IMR-90 (cell line): ENCODE results near the gene IL21R. TPM values are rescaled to one million over a fixed set of nuclear protein-coding genes. Genes with fewer than 3 reads are reported as not detected.

Source experiments
- ATAC-seq: fragments of 200-7000 bp; cut with Tn5 transposase; 2 replicates; pipeline ENCODE4 v1.9.1; 2020; ENCODE audit warnings: low read depth, mild to moderate bottlenecking, moderate library complexity
- BruUV-seq: library from RNA; stranded (reverse); fragments of 400-500 nt; replicated peaks from 2 replicates; lab custom pipeline; 2021; lab: Mats Ljungman, UMichigan
- CTCF ChIA-PET: fragments of 300-600 bp; formaldehyde crosslinking; extraction: SDS; loops from one replicate; lab custom pipeline; 2021; ENCODE audit warnings: antibody characterized with exemption; lab: Yijun Ruan, JAX
- POLR2A ChIA-PET: fragments of 300-600 bp; sonication (Branson Sonifier 250); formaldehyde crosslinking; loops from one replicate; lab custom pipeline; 2022; ENCODE audit warnings: antibody characterized with exemption; ENCODE audit not compliant: unreplicated experiment; lab: Charles Lee
- DNase-seq: peaks from one replicate; pipeline ENCODE4 v3.0.0; 2013
- H2AFZ ChIP-seq: replicated peaks from 2 replicates; pipeline ENCODE3; 2013; ENCODE audit warnings: low read length, mild to moderate bottlenecking; ENCODE audit not compliant: poor library complexity
- H2AK5ac ChIP-seq: 2 replicates; pipeline ENCODE4 v1.6.1; 2013; ENCODE audit warnings: low read depth, low read length, inconsistent platforms
- H2AK9ac ChIP-seq: replicated peaks from 2 replicates; pipeline ENCODE3; 2013; ENCODE audit warnings: mild to moderate bottlenecking, low read depth, low read length, moderate library complexity; ENCODE audit not compliant: poor library complexity
- H2BK120ac ChIP-seq: 2 replicates; pipeline ENCODE4 v1.6.1; 2013; ENCODE audit warnings: low read depth, low read length, inconsistent platforms
- H2BK15ac ChIP-seq: 3 replicates; pipeline ENCODE4 v1.6.1; 2013; ENCODE audit warnings: low read depth, low read length, inconsistent platforms
- H2BK20ac ChIP-seq: 2 replicates; pipeline ENCODE4 v1.6.1; 2013; ENCODE audit warnings: low read depth, mild to moderate bottlenecking, inconsistent platforms, low read length, moderate library complexity
- H2BK5ac ChIP-seq: 2 replicates; pipeline ENCODE4 v1.6.1; 2013; ENCODE audit warnings: mild to moderate bottlenecking, low read depth, low read length, inconsistent platforms; ENCODE audit not compliant: poor library complexity, severe bottlenecking
- H3K14ac ChIP-seq: replicated peaks from 2 replicates; pipeline ENCODE4 v1.6.1; 2013; ENCODE audit warnings: low read depth, low read length, inconsistent platforms
- H3K18ac ChIP-seq: 2 replicates; pipeline ENCODE4 v1.6.1; 2013; ENCODE audit warnings: low read depth, low read length, control low read depth
- H3K23ac ChIP-seq: 2 replicates; pipeline ENCODE4 v1.6.1; 2013; ENCODE audit warnings: low read depth, low read length, inconsistent platforms
- H3K27ac ChIP-seq: 2 replicates; pipeline ENCODE4 v1.5.1; 2013; ENCODE audit warnings: mild to moderate bottlenecking, control low read depth, low read length; ENCODE audit not compliant: insufficient read depth
- H3K27me3 ChIP-seq: 2 replicates; pipeline ENCODE4 v1.6.1; 2013; ENCODE audit warnings: low read length; ENCODE audit not compliant: control insufficient read depth, insufficient read depth
- H3K36me3 ChIP-seq: 2 replicates; pipeline ENCODE4 v1.6.1; 2013; ENCODE audit warnings: low read length, mixed read lengths; ENCODE audit not compliant: control insufficient read depth, insufficient read depth
- H3K4ac ChIP-seq: 2 replicates; pipeline ENCODE4 v1.6.1; 2013; ENCODE audit warnings: low read depth, low read length, inconsistent platforms
- H3K4me1 ChIP-seq: 2 replicates; pipeline ENCODE4 v1.6.1; 2013; ENCODE audit warnings: low read length, mixed read lengths; ENCODE audit not compliant: control insufficient read depth, insufficient read depth
- H3K4me2 ChIP-seq: 2 replicates; pipeline ENCODE4 v1.6.1; 2013; ENCODE audit warnings: low read depth, mild to moderate bottlenecking, control low read depth, low read length, moderate library complexity
- H3K4me3 ChIP-seq: 2 replicates; pipeline ENCODE4 v1.5.1; 2013; ENCODE audit warnings: low read depth, mild to moderate bottlenecking, control low read depth, low read length, moderate library complexity; ENCODE audit not compliant: insufficient read depth
- H3K56ac ChIP-seq: 2 replicates; pipeline ENCODE4 v1.6.1; 2013; ENCODE audit warnings: low read length, inconsistent platforms; ENCODE audit not compliant: insufficient read depth; ENCODE audit errors: extremely low read depth
- H3K79me1 ChIP-seq, 2 experiments: 2 replicates each; pipeline ENCODE4 v1.6.1; 2013; ENCODE audit warnings: low read length in 2 of 2, inconsistent platforms in 1 of 2, low read depth in 1 of 2
- H3K9ac ChIP-seq: 2 replicates; pipeline ENCODE4 v1.6.1; 2013; ENCODE audit warnings: low read depth, low read length, control low read depth
- H3K9me1 ChIP-seq: 2 replicates; pipeline ENCODE4 v1.6.1; 2013; ENCODE audit warnings: low read length, inconsistent platforms; ENCODE audit not compliant: insufficient read depth
- H3K9me3 ChIP-seq: 2 replicates; pipeline ENCODE4 v1.6.1; 2013; ENCODE audit warnings: low read length; ENCODE audit not compliant: control insufficient read depth, insufficient read depth
- H4K20me1 ChIP-seq: 2 replicates; pipeline ENCODE4 v1.6.1; 2013; ENCODE audit warnings: low read length, inconsistent platforms; ENCODE audit not compliant: insufficient read depth
- H4K5ac ChIP-seq: 2 replicates; pipeline ENCODE4 v1.6.1; 2013; ENCODE audit warnings: mild to moderate bottlenecking, low read depth, low read length, control low read depth
- H4K8ac ChIP-seq, 2 experiments: 2 replicates each; pipeline ENCODE4 v1.6.1; 2013; ENCODE audit warnings: low read depth in 2 of 2, low read length in 2 of 2, control low read depth in 1 of 2, inconsistent platforms in 1 of 2
- H4K91ac ChIP-seq: 2 replicates; pipeline ENCODE4 v1.6.1; 2013; ENCODE audit warnings: low read depth, low read length, inconsistent platforms; ENCODE audit not compliant: insufficient read depth
- BHLHE40 ChIP-seq: fragments of 150-350 bp; IDR thresholded peaks from 2 replicates; pipeline ENCODE4 v1.6.1; 2016; ENCODE audit warnings: mild to moderate bottlenecking, low read depth, low read length
- CEBPB ChIP-seq: IDR thresholded peaks from 2 replicates; pipeline ENCODE4 v1.6.1; 2012; ENCODE audit warnings: low read depth, low read length, improper control_type of control experiment
- CHD1 ChIP-seq: IDR thresholded peaks from 2 replicates; pipeline ENCODE4 v1.6.1; 2012; ENCODE audit warnings: low read depth, low read length, improper control_type of control experiment
- MAFK ChIP-seq: IDR thresholded peaks from 2 replicates; pipeline ENCODE4 v1.6.1; 2012; ENCODE audit warnings: low read depth, low read length, improper control_type of control experiment
- MAZ ChIP-seq: IDR thresholded peaks from 2 replicates; pipeline ENCODE4 v1.6.1; 2012; ENCODE audit warnings: low read depth, mild to moderate bottlenecking, low read length, improper control_type of control experiment, moderate library complexity, borderline replicate concordance
- MXI1 ChIP-seq: IDR thresholded peaks from 2 replicates; pipeline ENCODE4 v1.6.1; 2012; ENCODE audit warnings: low read depth, mild to moderate bottlenecking, low read length, moderate library complexity, borderline replicate concordance
- NFE2L2 ChIP-seq: fragments of 150-350 bp; IDR thresholded peaks from 2 replicates; pipeline ENCODE4 v1.6.1; 2016; ENCODE audit warnings: low read depth, mild to moderate bottlenecking, low read length
- POLR2A ChIP-seq: IDR thresholded peaks from 2 replicates; pipeline ENCODE4 v1.6.1; 2012; ENCODE audit warnings: mild to moderate bottlenecking, low read depth, low read length
- RAD21 ChIP-seq: IDR thresholded peaks from 2 replicates; pipeline ENCODE4 v1.6.1; 2012; ENCODE audit warnings: low read length, improper control_type of control experiment
- RCOR1 ChIP-seq: IDR thresholded peaks from 2 replicates; pipeline ENCODE4 v1.6.1; 2012; ENCODE audit warnings: mild to moderate bottlenecking, low read length, improper control_type of control experiment; ENCODE audit not compliant: insufficient replicate concordance
- RFX5 ChIP-seq: IDR thresholded peaks from 2 replicates; pipeline ENCODE4 v1.8.0; 2012; ENCODE audit warnings: low read depth, mild to moderate bottlenecking, low read length, moderate library complexity
- SMC3 ChIP-seq: fragments of 150-350 bp; IDR thresholded peaks from 2 replicates; pipeline ENCODE4 v1.6.1; 2016; ENCODE audit warnings: low read depth, mild to moderate bottlenecking, antibody characterized with exemption, low read length, moderate library complexity
- WGBS, 2 experiments: methylation state at CpG; one replicate each; pipeline versions ENCODE4 v1.1.5 to v1.1.7; 2013; ENCODE audit warnings: missing lambda C conversion rate in 2 of 2; ENCODE audit not compliant: insufficient read length in 1 of 2; ENCODE audit errors: extremely low coverage in 2 of 2; 5-methylcytosine and 5-hydroxymethylcytosine counted together
- dilution Hi-C: fragments of 300-500 bp; cut with HindIII; formaldehyde crosslinking; loops from one replicate; pipeline ENCODE4 v1.14.3; 2018; ENCODE audit warnings: low sequenced_read_pairs; ENCODE audit not compliant: unreplicated experiment
- in situ Hi-C: fragments of 300-500 bp; cut with MboI; formaldehyde crosslinking; loops from 3 replicates; pipeline ENCODE4 v1.14.3; 2019; ENCODE audit warnings: low sequenced_read_pairs, inconsistent platforms, mixed read lengths
- intact Hi-C: fragments of 100-400 bp; cut with micrococcal nuclease; formaldehyde crosslinking; loops from 2 replicates; pipeline ENCODE4 v1.10.0; 2022
- polyA plus RNA-seq, 3 experiments: library from polyadenylated mRNA; depleted of rRNA; stranded (reverse); fragments of >200 nt; gene quantifications; 2 replicates each; pipeline ENCODE4 v1.2.3, GENCODE V29; 2012; ENCODE audit warnings: low replicate concordance in 1 of 3
- total RNA-seq: library from RNA; depleted of rRNA; stranded (reverse); fragments of >200 nt; gene quantifications from 2 replicates; pipeline ENCODE4 v1.2.3, GENCODE V29; 2012
- TF ChIP-seq, protein P1 (sequence below): fragments of 150-350 bp; IDR thresholded peaks from 2 replicates; pipeline ENCODE4 v1.6.1; 2016; ENCODE audit warnings: low read depth, mild to moderate bottlenecking, low read length, moderate library complexity, borderline replicate concordance
- TF ChIP-seq, protein P2 (sequence below): fragments of 150-350 bp; IDR thresholded peaks from 2 replicates; pipeline ENCODE4 v1.6.1; 2017; ENCODE audit warnings: mild to moderate bottlenecking, antibody characterized with exemption, low read length, low read depth

The IL21R gene
- total and polyA plus RNA-seq, 2 of the 4 experiments (the other 2 are of a cell fraction), result 0.72 to 0.97 TPM

DNA sequence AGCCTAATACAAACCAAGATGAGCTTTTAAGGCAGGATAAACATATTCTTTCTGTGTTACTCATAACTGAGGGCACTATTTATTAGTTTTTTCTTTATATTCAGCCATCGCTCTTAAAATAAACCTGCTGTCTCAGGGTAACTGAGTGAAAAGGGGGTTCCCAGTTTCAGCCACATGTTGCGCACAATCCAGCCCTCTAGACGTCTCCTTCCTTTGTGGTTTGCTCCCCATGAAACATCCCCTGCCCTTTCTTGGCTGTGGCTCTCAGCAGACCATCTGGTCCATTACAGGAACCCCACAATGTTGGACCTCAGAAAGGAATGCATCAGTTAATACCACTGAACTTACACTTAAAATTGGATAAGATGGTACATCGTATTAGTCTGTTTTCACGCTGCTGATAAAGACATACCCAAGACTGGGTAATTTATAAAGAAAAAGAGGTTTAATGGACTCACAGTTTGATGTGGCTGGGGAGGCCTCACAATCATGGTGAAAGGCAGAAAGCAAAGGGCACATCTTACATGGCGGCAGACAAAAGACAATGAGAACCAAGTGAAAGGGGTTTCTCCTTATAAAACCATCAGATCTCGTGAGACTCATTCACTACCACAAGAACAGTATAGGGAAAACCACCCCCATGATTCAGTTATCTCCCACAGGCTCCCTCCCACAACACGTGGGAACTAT lies 12.6 kb upstream of the IL21R start:
- Histone ChIP-seq H2AFZ (no peak overlapping the region), H3K23ac (no peak overlapping the region), H4K5ac (no peak overlapping the region), H3K36me3 (no peaks in the 10 kb centered on the region), H2AK9ac (no peak overlapping the region), H3K56ac (no peak overlapping the region), H3K79me1 (no peaks in the 10 kb centered on the region), H3K9ac (no peak overlapping the region), H4K8ac (no peak overlapping the region), H2BK20ac (no peak overlapping the region), H2AK5ac (no peak overlapping the region), H3K4me1 (no peaks in the 10 kb centered on the region), H2BK15ac (no peak overlapping the region), H4K91ac (no peak overlapping the region), H3K27me3 (no peaks in the 10 kb centered on the region), H3K9me1 (no peaks in the 10 kb centered on the region), H3K14ac (no peak overlapping the region), H3K18ac (no peak overlapping the region), H3K27ac (no peak overlapping the region), H2BK5ac (no peak overlapping the region), H3K4me2 (no peak overlapping the region), H3K4ac (no peak overlapping the region), H2BK120ac (no peak overlapping the region), H3K9me3 (peaks cover 11% of the 10 kb centered on the region), H4K20me1 (no peaks in the 10 kb centered on the region), H3K4me3 (no peak overlapping the region)
- dilution Hi-C loops, result no loop called here
- ChIA-PET POLR2A (no interaction called here), CTCF (no interaction called here)
- intact Hi-C loops, result no loop called here
- ATAC-seq (peak; percentile 32; the same call in 1 of the 2 replicates), DNase-seq (peak; percentile 30)
- 30% methylated on average over 2 of the region's 8 CpGs; no CpG with 5 or more reads in 1 of the 2 experiments for WGBS, 2 experiments
- BruUV-seq, result no TSS peak
- TF ChIP-seq, protein P1, sequence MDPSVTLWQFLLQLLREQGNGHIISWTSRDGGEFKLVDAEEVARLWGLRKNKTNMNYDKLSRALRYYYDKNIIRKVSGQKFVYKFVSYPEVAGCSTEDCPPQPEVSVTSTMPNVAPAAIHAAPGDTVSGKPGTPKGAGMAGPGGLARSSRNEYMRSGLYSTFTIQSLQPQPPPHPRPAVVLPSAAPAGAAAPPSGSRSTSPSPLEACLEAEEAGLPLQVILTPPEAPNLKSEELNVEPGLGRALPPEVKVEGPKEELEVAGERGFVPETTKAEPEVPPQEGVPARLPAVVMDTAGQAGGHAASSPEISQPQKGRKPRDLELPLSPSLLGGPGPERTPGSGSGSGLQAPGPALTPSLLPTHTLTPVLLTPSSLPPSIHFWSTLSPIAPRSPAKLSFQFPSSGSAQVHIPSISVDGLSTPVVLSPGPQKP, result no peak
- no peak for TF ChIP-seq RFX5
- TF ChIP-seq CHD1, result no peak
- TF ChIP-seq, protein P2, sequence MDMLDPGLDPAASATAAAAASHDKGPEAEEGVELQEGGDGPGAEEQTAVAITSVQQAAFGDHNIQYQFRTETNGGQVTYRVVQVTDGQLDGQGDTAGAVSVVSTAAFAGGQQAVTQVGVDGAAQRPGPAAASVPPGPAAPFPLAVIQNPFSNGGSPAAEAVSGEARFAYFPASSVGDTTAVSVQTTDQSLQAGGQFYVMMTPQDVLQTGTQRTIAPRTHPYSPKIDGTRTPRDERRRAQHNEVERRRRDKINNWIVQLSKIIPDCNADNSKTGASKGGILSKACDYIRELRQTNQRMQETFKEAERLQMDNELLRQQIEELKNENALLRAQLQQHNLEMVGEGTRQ, result no peak
- no peak for TF ChIP-seq MXI1
- TF ChIP-seq MAFK, result no peak
- TF ChIP-seq NFE2L2, result no peak
- no peak for TF ChIP-seq RAD21
- no peak for TF ChIP-seq BHLHE40
- no peak for TF ChIP-seq POLR2A
- TF ChIP-seq CEBPB, result no peak
- TF ChIP-seq RCOR1, result no peak
- no peak for TF ChIP-seq SMC3
- TF ChIP-seq MAZ, result no peak
- in situ Hi-C loops, result loop anchor here (25.0 kb wide), 1 partner anchor 1552 kb away; no protein-coding TSS in a partner anchor
